Heart right ventricle (tissue), 16 donors: ENCODE results near the gene CRX. TPM values are rescaled to one million over a fixed set of nuclear protein-coding genes. Genes with fewer than 3 reads are reported as not detected.

ENCODE experiments used
- ATAC-seq, 8 donors: fragments of 200-7000 bp; cut with Tn5 transposase; one replicate each; pipeline ENCODE4 v1.9.1; 2020; ENCODE audit warnings: mild to moderate bottlenecking in 8 of 8, moderate library complexity in 8 of 8, moderate number of reproducible peaks in 1 of 8
- DNase-seq, 2 donors: peaks; one replicate each; pipeline ENCODE4 v3.0.0-alpha.2; 2020
- H3K27ac ChIP-seq, 10 donors: fragments of 200-600 bp; sonication (generic) in 2 of 10; one replicate each; pipeline versions ENCODE4 v1.5.0 to v1.8.0; 2020 to 2022; ENCODE audit warnings: mild to moderate bottlenecking in 3 of 10
- H3K27me3 ChIP-seq, 7 donors: fragments of 200-600 bp; one replicate each; pipeline ENCODE4 v1.8.0; 2021 to 2022; ENCODE audit warnings: mild to moderate bottlenecking in 2 of 7
- H3K36me3 ChIP-seq, 9 donors: fragments of 200-600 bp; sonication (generic) in 1 of 9; one replicate each; pipeline versions ENCODE4 v1.5.0 to v1.8.0; 2020 to 2022; ENCODE audit warnings: mild to moderate bottlenecking in 2 of 9
- H3K4me1 ChIP-seq, 9 donors: fragments of 200-600 bp; sonication (generic) in 1 of 9; one replicate each; pipeline versions ENCODE4 v1.5.0 to v1.8.0; 2020 to 2022; ENCODE audit warnings: mild to moderate bottlenecking in 4 of 9
- H3K4me3 ChIP-seq, 10 donors: fragments of 200-600 bp; sonication (generic) in 2 of 10; one replicate each; pipeline versions ENCODE4 v1.5.0 to v1.8.0; 2020 to 2022; ENCODE audit warnings: mild to moderate bottlenecking in 7 of 10, moderate library complexity in 2 of 10
- H3K9me3 ChIP-seq, 11 donors: fragments of 200-600 bp in 10 of 11; sonication (generic) in 2 of 11; one replicate each; pipeline versions ENCODE4 v1.5.0 to v1.8.0; 2013 to 2022; ENCODE audit warnings: mild to moderate bottlenecking in 2 of 11, control low read depth in 1 of 11, moderate library complexity in 1 of 11
- WGBS, 2 donors: extraction: QIAGEN DNeasy Blood & Tissue Kit; methylation state at CpG; one replicate each; pipeline ENCODE4 v1.1.7; 2013; ENCODE audit warnings: inconsistent platforms in 1 of 2; 5-methylcytosine and 5-hydroxymethylcytosine counted together
- intact Hi-C, 10 donors: fragments of 100-400 bp; cut with DNase I; formaldehyde crosslinking; loops; one replicate each; pipeline versions ENCODE4 v1.11.1 to v1.14.2; 2022
- polyA plus RNA-seq, 2 donors: library from polyadenylated mRNA; stranded (reverse); fragments of 200-250 nt; gene quantifications; one replicate each; pipeline ENCODE4 v1.2.3, GENCODE V29; 2013
- total RNA-seq, 10 donors: library from RNA; stranded (reverse); fragmentation: NEBNext Ultra II Directional in 3 of 10; extraction: Animal tissue kit (Norgen Biotek cat#: 25700) in 3 of 10; gene quantifications; one replicate each; pipeline versions ENCODE4 v1.2.1 to v1.2.4, GENCODE V29; 2021 to 2023
- TF ChIP-seq, protein P1 (sequence below), 9 donors: fragments of 200-600 bp; sonication (generic) in 2 of 9; IDR thresholded peaks; one replicate each; pipeline versions ENCODE4 v1.5.0 to v1.8.0; 2021 to 2022; ENCODE audit warnings: antibody characterized with exemption in 9 of 9, mild to moderate bottlenecking in 5 of 9, moderate library complexity in 1 of 9
- donor health status: Arrhythmogenic right ventricular cardiomyopathy.
- donor health status: ischemic (EF 13 %, LVEDD 7.1; RV severe dilation, severe dysfunction).
- donor health status: healthy with polysubstance abuse.
- donor health status: DM: no; HTN: yes; CAD: no.
- donor health status: DM: no; HTN: no; CAD: no.
- donor health status: ischemic (EF 25% LVEDD 6.9; RV normal size, moderate dysfunction).
- donor health status: ischemic (EF 25% LVEDD 5.7; RV mildly dilated, moderate dysfunction).
- donor health status: healthy.
- donor health status: DM: yes; HTN: yes; CAD: no.
- donor health status: Ischemic cardiomyopathy.
- donor health status: ischemic (EF 35%, LVEDD 5.7; RV mildly dilated, moderate dysfunction).
- donor health status: nonischemic (EF 11% LVEDD 7.7; RV severe dilation, severe dysfunction).
- donor health status: DM: yes; HTN: yes; CAD: no.
- donor health status: PGD.
- donor health status: ischemic (EF 29% LVEDD 5.4; RV normal size, mild dysfunction).
- donor health status: nonischemic (EF 23%, LVEDD 6.1; RV moderate dilation, normal function).

Gene CRX
- total and polyA plus RNA-seq, 12 donors, result not detected

DNA sequence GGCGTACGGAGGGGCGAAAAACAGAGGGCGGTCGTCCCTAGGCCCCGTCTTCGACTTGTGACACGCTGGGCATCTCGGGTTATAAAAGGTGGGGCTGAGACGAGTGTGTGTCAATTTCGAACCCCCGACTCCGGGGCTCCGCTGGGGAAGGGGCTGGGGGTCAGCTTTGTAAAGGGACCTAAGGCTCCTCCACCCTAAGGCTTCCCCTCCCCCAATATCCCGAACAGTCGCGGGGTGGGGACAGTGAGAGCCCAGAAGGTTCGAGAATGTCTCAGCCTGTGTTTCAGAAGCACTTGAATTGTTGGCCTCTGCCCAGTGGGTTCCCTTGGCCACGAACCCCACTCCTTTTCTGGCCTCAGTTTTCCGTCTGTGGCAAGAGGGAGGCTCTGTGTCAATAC, 42.8 kb upstream of the CRX start:
- no peaks in the 10 kb centered on the region for H3K9me3 ChIP-seq
- TF ChIP-seq, protein P1, sequence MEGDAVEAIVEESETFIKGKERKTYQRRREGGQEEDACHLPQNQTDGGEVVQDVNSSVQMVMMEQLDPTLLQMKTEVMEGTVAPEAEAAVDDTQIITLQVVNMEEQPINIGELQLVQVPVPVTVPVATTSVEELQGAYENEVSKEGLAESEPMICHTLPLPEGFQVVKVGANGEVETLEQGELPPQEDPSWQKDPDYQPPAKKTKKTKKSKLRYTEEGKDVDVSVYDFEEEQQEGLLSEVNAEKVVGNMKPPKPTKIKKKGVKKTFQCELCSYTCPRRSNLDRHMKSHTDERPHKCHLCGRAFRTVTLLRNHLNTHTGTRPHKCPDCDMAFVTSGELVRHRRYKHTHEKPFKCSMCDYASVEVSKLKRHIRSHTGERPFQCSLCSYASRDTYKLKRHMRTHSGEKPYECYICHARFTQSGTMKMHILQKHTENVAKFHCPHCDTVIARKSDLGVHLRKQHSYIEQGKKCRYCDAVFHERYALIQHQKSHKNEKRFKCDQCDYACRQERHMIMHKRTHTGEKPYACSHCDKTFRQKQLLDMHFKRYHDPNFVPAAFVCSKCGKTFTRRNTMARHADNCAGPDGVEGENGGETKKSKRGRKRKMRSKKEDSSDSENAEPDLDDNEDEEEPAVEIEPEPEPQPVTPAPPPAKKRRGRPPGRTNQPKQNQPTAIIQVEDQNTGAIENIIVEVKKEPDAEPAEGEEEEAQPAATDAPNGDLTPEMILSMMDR (IDR thresholded peaks at IDR 0.05), result no peak
- peaks cover 10 to 59% (median 45%) of the 10 kb centered on the region in 9 donors for H3K4me1 ChIP-seq
- H3K27me3 ChIP-seq, result no peaks in the 10 kb centered on the region
- DNase-seq (peak in 1 of 2 donors; percentile 47), ATAC-seq (peak; percentile 27 to 71 (median 54))
- intact Hi-C loops, result no loop called here
- H3K27ac ChIP-seq, result peak overlapping the region; percentile 98 to 100 (median 99)
- 0 to 1% methylated on average over 20 of the region's 20 CpGs for WGBS, 2 donors
- H3K4me3 ChIP-seq, result peak overlapping the region; percentile 78 to 100 (median 91)
- H3K36me3 ChIP-seq, result peaks cover 0 to 36% (median 13%) of the 10 kb centered on the region in 9 donors

DNA sequence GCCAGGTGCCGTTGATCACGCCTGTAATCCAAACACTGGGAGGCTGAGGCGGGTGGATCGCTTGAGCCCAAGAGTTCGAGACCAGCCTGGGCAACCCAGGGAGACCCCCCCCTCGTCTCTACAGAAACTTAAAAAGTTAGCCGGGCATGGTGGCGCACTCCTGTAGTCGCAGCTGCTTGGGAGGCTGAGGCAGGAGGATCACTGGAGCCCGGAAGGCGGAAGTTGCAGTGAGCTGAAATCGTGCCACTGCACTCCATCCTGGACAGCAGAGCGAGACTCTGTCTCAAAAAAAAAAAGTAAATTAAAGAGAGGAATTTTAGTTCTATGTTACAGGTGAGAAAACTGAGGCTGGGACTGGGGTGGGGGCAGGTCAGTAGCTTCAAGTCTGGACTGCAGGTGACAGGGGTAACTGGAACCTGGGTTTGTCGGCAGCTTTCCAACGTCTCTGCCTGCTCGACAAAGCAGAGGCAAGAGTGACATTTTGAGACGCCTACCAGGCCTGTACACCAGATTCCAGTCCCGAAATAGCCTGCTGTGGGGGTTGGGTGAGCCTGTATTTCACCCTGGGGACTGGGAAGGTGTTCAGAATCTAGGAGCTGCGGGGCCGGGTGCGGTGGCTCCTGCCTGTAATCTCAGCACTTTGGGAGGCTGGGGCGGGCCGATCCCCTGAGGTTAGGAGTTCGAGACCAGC, 42.1 kb upstream of the CRX start:
- peaks cover 10 to 59% (median 45%) of the 10 kb centered on the region in 9 donors for H3K4me1 ChIP-seq
- 29 to 33% methylated on average over 24 of the region's 24 CpGs for WGBS, 2 donors
- intact Hi-C loops, result loop anchor here in 2 of 10 donors (5.0 kb wide), 2 partner anchors 32 to 67 kb away; partner anchors contain the start of genes EHD2 (in 1 of the 2) and NOP53 (in 1 of the 2)
- DNase-seq (peak; percentile 77 to 87), ATAC-seq (peak; percentile 40 to 84 (median 76))
- H3K27me3 ChIP-seq, result no peaks in the 10 kb centered on the region
- peak overlapping the region; percentile 78 to 100 (median 91) for H3K4me3 ChIP-seq
- H3K36me3 ChIP-seq, result peaks cover 0 to 43% (median 20%) of the 10 kb centered on the region in 9 donors
- no peaks in the 10 kb centered on the region for H3K9me3 ChIP-seq
- TF ChIP-seq, protein P1 (IDR thresholded peaks at IDR 0.05), result no peak
- H3K27ac ChIP-seq, result peak overlapping the region; percentile 98 to 100 (median 99)

DNA sequence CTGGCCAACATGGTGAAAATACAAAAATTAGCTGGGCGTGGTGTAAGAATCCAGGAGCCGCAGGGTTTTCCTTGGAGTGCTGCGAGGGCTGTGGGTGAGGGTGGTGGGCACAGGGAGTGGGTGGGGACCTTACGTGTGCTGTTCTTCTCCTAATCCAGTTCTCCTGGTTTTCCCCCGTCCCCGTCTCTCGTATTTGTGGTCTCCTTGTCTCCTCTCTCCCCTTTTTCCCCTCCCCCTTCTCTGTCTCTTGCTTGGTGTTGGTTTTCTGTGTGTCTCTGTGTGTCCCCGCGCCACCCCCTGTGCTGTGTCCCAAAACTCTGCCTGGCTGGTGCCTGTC, 41.6 kb upstream of the CRX start:
- Histone ChIP-seq H3K4me1 (peaks cover 10 to 59% (median 45%) of the 10 kb centered on the region in 9 donors), H3K4me3 (peak overlapping the region; percentile 31 to 100 (median 90)), H3K27ac (peak overlapping the region; percentile 98 to 100 (median 99)), H3K9me3 (no peaks in the 10 kb centered on the region), H3K36me3 (peaks cover 0 to 48% (median 25%) of the 10 kb centered on the region in 9 donors), H3K27me3 (no peaks in the 10 kb centered on the region)
- 36 to 45% methylated on average over 9 of the region's 9 CpGs for WGBS, 2 donors
- TF ChIP-seq, protein P1 (IDR thresholded peaks at IDR 0.05), result no peak
- DNase-seq (no peak), ATAC-seq (no peak)
- intact Hi-C loops, result loop anchor here in 2 of 10 donors (5.0 kb wide), 2 partner anchors 33 to 68 kb away; partner anchors contain the start of genes EHD2 (in 1 of the 2) and NOP53 (in 1 of the 2)

DNA sequence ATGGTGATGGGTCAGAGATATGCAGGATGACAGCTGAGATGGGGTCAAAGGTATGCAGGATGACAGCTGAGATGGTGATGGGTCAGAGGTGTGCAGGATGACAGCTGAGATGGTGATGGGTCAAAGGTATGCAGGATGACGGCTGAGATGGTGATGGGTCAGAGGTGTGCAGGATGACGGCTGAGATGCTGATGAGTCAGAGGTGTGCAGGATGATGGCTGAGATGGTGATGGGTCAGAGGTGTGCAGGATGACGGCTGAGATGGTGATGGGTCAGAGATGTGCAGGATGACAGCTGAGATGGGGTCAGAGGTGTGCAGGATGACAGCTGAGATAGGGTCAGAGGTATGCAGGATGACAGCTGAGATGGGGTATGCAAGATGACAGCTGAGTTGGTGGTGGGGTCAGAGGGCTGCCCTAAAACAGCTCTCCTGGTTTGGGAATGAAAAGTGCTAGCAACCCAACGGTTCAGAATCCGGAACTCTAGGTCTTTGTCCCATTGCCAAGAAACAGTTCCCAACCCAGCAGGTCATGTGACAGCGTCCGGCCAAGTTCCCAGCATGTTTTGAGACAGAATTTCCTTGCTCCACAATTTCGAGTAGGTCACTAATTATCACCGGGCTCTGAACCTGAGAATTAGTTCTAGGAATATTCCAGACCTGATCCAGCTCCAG, 40.0 kb upstream of the CRX start:
- Histone ChIP-seq H3K27me3 (no peaks in the 10 kb centered on the region), H3K36me3 (peaks cover 0 to 63% (median 36%) of the 10 kb centered on the region in 9 donors), H3K27ac (peak overlapping the region in 8 of 10 donors; percentile 55 to 100 (median 99)), H3K9me3 (no peaks in the 10 kb centered on the region), H3K4me1 (peaks cover 10 to 59% (median 45%) of the 10 kb centered on the region in 9 donors), H3K4me3 (peak overlapping the region in 5 of 10 donors; percentile 8 to 99 (median 89))
- TF ChIP-seq, protein P1 (IDR thresholded peaks at IDR 0.05), result no peak
- intact Hi-C loops, result loop anchor here in 2 of 10 donors (5.0 kb wide), 2 partner anchors 34 to 69 kb away; partner anchors contain the start of genes EHD2 (in 1 of the 2) and NOP53 (in 1 of the 2)
- ATAC-seq, result peak in 1 of 8 donors; percentile 10
- 17 to 20% methylated on average over 9 of the region's 9 CpGs for WGBS, 2 donors
- peak in 1 of 2 donors; percentile 69 for DNase-seq
